Measurements from ENCODE around the gene SULT2A1. TPM values are rescaled to one million over a fixed set of nuclear protein-coding genes. Genes with fewer than 3 reads are reported as not detected.
"Not testable (repeated sequence)": the region's sequence is repeated elsewhere in the genome, so short reads cannot be mapped to it uniquely, and the experiment has no call there.

The SULT2A1 gene, protein sequence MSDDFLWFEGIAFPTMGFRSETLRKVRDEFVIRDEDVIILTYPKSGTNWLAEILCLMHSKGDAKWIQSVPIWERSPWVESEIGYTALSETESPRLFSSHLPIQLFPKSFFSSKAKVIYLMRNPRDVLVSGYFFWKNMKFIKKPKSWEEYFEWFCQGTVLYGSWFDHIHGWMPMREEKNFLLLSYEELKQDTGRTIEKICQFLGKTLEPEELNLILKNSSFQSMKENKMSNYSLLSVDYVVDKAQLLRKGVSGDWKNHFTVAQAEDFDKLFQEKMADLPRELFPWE
- polyA plus RNA-seq (2011; rRNA removed) (not detected in 2 replicates), polyA minus RNA-seq (2011; rRNA and poly(A)+ RNA removed) (not detected in 2 replicates)

DNA sequence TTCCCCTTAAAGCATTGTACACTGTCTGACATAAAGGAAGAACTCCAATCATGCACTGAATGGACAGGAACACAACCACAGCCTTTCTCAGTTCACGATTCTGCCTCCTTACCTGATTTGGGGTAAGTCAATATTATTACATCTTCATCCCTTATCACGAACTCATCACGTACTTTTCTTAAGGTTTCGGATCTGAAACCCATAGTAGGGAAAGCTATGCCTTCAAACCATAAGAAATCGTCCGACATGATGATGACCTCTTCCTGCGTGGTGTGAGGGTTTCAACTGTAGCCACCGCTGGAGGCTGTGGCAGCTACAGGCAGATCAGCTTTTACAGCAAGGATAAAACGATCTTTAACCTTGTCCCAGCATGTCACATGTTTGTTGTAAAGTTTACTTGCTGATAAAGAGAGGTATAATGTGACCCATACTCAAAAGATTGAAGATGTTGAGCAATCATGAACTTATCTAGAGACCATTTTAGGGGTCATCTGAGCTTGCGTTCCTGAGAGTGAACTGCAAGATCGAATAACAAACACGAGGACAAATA lies at the start of gene SULT2A1:
TSS of gene SULT2A1 (minus strand) at position 306 of the 550 bp plus-strand sequence. CDS start at position 248, 58 bp downstream.
- H3K4me3 ChIP-seq (ENCODE audit: low read depth, low read length): no peak within 1 kb of the TSS
- TF ChIP-seq, protein P1, sequence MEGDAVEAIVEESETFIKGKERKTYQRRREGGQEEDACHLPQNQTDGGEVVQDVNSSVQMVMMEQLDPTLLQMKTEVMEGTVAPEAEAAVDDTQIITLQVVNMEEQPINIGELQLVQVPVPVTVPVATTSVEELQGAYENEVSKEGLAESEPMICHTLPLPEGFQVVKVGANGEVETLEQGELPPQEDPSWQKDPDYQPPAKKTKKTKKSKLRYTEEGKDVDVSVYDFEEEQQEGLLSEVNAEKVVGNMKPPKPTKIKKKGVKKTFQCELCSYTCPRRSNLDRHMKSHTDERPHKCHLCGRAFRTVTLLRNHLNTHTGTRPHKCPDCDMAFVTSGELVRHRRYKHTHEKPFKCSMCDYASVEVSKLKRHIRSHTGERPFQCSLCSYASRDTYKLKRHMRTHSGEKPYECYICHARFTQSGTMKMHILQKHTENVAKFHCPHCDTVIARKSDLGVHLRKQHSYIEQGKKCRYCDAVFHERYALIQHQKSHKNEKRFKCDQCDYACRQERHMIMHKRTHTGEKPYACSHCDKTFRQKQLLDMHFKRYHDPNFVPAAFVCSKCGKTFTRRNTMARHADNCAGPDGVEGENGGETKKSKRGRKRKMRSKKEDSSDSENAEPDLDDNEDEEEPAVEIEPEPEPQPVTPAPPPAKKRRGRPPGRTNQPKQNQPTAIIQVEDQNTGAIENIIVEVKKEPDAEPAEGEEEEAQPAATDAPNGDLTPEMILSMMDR (IDR thresholded peaks at IDR 0.05; ENCODE audit: insufficient read depth, low read depth, low read length): no peak
- H3K27me3 ChIP-seq (ENCODE audit: control insufficient read depth, insufficient read depth, low read length): peaks cover 3% of the 10 kb centered on the region
- CTCF ChIA-PET: interaction anchor here (2.3 kb wide), 1 partner anchor 17 kb away, joined by 8 read pairs; no protein-coding TSS in a partner anchor
- no peak for DNase-seq (ENCODE audit: low read depth)
- H3K36me3 ChIP-seq (ENCODE audit: control insufficient read depth, insufficient read depth, low read length): no peaks in the 10 kb centered on the region
- POLR2A ChIA-PET: no interaction called here

DNA sequence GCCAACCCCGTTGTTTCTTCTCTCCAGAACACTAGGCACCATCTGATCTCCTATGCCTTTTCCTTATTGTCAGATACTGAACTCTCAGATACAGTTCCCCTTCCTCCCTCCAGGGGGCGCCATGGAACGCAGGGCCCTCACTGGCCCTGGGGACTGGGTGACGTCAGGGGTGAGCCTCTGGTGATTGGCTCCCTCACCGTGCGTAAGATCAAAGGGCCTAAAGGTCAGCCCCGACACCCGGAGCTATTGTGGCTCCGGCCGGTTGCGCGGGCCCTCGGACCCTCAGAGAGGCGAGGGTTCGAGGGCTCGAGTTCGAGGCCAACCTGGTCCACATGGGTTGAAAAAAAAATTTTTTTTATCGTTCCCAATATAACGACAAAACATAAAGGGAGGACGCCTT lies 42.5 kb upstream of the SULT2A1 start:
- H3K36me3 ChIP-seq (ENCODE audit: control insufficient read depth, insufficient read depth, low read length); H3K27me3 ChIP-seq (ENCODE audit: control insufficient read depth, insufficient read depth, low read length); POLR2A ChIA-PET; DNase-seq (ENCODE audit: low read depth); CTCF ChIA-PET; H3K4me3 ChIP-seq (ENCODE audit: low read depth, low read length): not testable (repeated sequence)

DNA sequence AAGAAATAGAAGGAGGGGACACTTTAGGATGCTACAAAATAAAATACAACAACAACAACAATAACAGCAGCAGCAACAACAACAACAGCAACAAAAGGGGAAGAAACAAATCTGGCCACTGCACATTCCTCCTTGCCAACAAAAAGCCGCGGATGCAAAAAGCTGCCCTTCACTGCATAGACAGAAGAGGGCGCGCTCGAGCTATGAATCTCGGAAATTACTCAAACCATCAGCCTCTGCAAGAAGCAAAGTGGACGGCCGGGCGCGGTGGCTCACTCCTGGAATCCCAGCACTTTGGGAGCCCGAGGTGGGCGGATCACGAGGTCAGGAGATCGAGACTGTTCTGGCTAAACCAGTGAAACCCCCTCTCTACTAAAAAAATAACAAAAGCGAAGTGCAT lies 34.0 kb upstream of the SULT2A1 start:
- CTCF ChIA-PET; H3K4me3 ChIP-seq (ENCODE audit: low read depth, low read length); H3K36me3 ChIP-seq (ENCODE audit: control insufficient read depth, insufficient read depth, low read length); POLR2A ChIA-PET; DNase-seq (ENCODE audit: low read depth); H3K27me3 ChIP-seq (ENCODE audit: control insufficient read depth, insufficient read depth, low read length): not testable (repeated sequence)

DNA sequence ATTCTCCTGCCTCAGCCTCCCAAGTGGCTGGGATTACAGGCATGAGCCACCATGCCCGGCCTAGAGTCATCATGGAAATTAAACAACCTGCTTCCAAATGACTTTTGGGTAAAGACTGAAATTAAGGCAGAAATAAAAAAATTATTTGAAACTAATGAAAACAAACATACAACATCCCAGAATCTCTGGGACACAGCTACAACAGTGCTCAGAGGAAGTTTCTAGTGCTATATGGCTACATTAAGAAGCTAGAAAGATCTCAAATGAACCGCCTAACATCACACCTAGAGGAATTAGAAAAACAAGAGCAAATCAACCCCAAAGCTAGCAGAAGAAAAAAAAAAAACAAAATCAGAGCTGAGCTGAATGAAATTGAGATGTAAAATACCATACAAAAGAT lies 24.1 kb upstream of the SULT2A1 start:
- CTCF ChIA-PET; H3K36me3 ChIP-seq (ENCODE audit: control insufficient read depth, insufficient read depth, low read length); DNase-seq (ENCODE audit: low read depth); H3K4me3 ChIP-seq (ENCODE audit: low read depth, low read length); H3K27me3 ChIP-seq (ENCODE audit: control insufficient read depth, insufficient read depth, low read length); POLR2A ChIA-PET: not testable (repeated sequence)

DNA sequence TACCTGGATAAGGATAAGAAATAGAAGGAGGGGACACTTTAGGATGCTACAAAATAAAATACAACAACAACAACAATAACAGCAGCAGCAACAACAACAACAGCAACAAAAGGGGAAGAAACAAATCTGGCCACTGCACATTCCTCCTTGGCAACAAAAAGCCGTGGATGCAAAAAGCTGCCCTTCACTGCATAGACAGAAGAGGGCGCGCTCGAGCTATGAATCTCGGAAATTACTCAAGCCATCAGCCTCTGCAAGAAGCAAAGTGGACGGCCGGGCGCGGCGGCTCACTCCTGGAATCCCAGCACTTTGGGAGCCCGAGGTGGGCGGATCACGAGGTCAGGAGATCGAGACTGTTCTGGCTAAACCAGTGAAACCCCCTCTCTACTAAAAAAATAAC lies 23.2 kb upstream of the SULT2A1 start:
- CTCF ChIA-PET; DNase-seq (ENCODE audit: low read depth); POLR2A ChIA-PET; H3K36me3 ChIP-seq (ENCODE audit: control insufficient read depth, insufficient read depth, low read length); H3K4me3 ChIP-seq (ENCODE audit: low read depth, low read length); H3K27me3 ChIP-seq (ENCODE audit: control insufficient read depth, insufficient read depth, low read length): not testable (repeated sequence)

DNA sequence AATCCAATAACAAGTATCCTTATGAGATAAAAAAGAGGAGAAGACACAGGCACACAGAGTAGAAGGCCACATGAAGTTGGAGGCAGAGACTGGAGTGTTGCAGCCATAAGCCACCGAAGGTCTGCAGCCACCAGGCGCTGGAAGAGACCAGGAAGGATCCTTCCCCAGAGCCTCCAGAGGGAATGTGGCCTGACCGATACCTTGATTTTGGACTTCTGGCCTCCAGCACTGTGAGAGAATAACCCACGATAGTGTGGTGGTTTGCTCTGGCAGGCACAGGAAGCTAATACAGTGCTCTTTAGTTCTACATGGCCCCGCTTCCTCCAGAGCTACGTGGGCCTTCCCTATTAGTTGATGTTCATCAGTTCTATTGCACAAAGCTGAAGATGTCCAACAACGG lies 15.3 kb upstream of the SULT2A1 start:
- TF ChIP-seq, protein P1 (IDR thresholded peaks at IDR 0.05; ENCODE audit: insufficient read depth, low read depth, low read length): no peak
- Histone ChIP-seq H3K36me3 (ENCODE audit: control insufficient read depth, insufficient read depth, low read length) (no peaks in the 10 kb centered on the region), H3K4me3 (ENCODE audit: low read depth, low read length) (no peak overlapping the region), H3K27me3 (ENCODE audit: control insufficient read depth, insufficient read depth, low read length) (peaks cover 4% of the 10 kb centered on the region; the same call in 1 of the 2 replicates)
- ChIA-PET CTCF (interaction anchor here (1.6 kb wide), 1 partner anchor 38 kb away, joined by 5 read pairs; no protein-coding TSS in a partner anchor), POLR2A (no interaction called here)
- DNase-seq (ENCODE audit: low read depth): no peak

DNA sequence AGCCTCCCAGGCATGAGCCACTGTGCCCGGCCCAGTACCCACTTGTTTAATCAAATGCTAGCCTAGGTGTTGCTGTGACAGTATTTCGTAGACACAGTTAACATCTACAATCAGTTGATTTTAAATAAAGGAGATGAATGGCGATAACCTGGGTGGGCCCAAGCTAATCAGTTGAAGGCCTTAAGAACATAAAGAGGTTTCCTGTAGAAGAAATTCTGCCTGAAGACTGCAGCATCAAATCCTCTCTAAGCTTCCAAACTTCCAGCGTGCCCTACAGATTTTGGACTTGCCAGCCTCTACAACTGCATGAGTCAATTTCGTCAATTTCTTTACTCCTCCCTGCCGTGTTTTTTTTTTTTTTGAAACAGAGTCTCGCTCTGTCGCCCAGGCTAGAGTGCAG lies 13.2 kb upstream of the SULT2A1 start:
- peaks cover 4% of the 10 kb centered on the region; the same call in 1 of the 2 replicates for H3K27me3 ChIP-seq (ENCODE audit: control insufficient read depth, insufficient read depth, low read length)
- H3K4me3 ChIP-seq (ENCODE audit: low read depth, low read length): no peak overlapping the region
- TF ChIP-seq, protein P1 (IDR thresholded peaks at IDR 0.05; ENCODE audit: insufficient read depth, low read depth, low read length): no peak
- ChIA-PET CTCF (interaction anchor here (1.6 kb wide), 1 partner anchor 7 kb away, joined by 4 read pairs; no protein-coding TSS in a partner anchor), POLR2A (no interaction called here)
- DNase-seq (ENCODE audit: low read depth): no peak
- no peaks in the 10 kb centered on the region for H3K36me3 ChIP-seq (ENCODE audit: control insufficient read depth, insufficient read depth, low read length)

Data from BJ (cell line).